HL-60 (cell line): ENCODE results near the gene JADE2.

Source experiments
- DNase-seq, 2 experiments: peaks; one replicate each; pipeline ENCODE4 v3.0.0-alpha.2; 2010 to 2020; ENCODE audit warnings: low read depth in 1 of 2, low spot score in 1 of 2
- H3K27ac ChIP-seq: fragments of 250-450 bp; sonication (Bioruptor Pico); replicated peaks from 2 replicates; pipeline ENCODE4 v1.5.1; 2020; ENCODE audit warnings: mild to moderate bottlenecking, moderate library complexity
- H3K27me3 ChIP-seq: fragments of 250-450 bp; sonication (Bioruptor Pico); 2 replicates; pipeline ENCODE4 v1.5.1; 2021; ENCODE audit warnings: mild to moderate bottlenecking, moderate library complexity; ENCODE audit not compliant: insufficient read depth, poor library complexity, severe bottlenecking
- H3K4me3 ChIP-seq: replicated peaks from 2 replicates; pipeline ENCODE4 v1.5.1; 2011; ENCODE audit warnings: mild to moderate bottlenecking, control low read depth, low read length; ENCODE audit not compliant: insufficient read depth
- CTCF ChIP-seq: IDR thresholded peaks from one replicate; pipeline ENCODE4 v1.5.1; 2011; ENCODE audit warnings: low read length, control low read depth, inconsistent platforms; ENCODE audit not compliant: insufficient read depth
- GABPA ChIP-seq: IDR thresholded peaks from 2 replicates; pipeline ENCODE4 v1.6.1; 2012; ENCODE audit warnings: low read depth
- POLR2AphosphoS5 ChIP-seq: IDR thresholded peaks from 2 replicates; pipeline ENCODE4 v1.6.1; 2012; ENCODE audit warnings: low read depth
- REST ChIP-seq: IDR thresholded peaks from 2 replicates; pipeline ENCODE4 v1.6.1; 2012; ENCODE audit warnings: low read depth; ENCODE audit not compliant: insufficient replicate concordance
- SPI1 ChIP-seq: IDR thresholded peaks from 2 replicates; pipeline ENCODE4 v1.6.1; 2012; ENCODE audit warnings: low read depth, mild to moderate bottlenecking, borderline replicate concordance

JADE2 gene

DNA sequence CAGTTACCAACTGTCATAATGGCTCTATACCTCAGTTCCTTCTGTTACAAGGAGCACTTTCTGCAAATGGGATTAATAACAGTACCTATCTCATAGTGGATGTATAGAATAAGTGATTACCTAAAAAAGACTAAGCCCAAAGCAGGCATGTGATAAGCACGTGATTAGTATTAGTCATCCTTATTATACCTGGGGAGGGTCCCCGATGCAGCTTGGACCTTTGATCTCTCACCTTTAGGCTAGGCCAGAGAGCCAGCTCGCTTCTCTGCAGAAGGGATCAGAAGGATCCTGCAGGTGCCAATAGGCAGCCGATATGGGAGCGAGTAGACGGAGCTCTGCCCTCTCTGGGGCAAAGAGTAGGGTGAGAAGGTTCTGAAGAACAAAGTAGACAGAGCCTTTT, 4.0 kb downstream of the JADE2 start:
- Histone ChIP-seq H3K27me3 (no peaks in the 10 kb centered on the region), H3K4me3 (no peak overlapping the region), H3K27ac (no peak overlapping the region)
- no peak for DNase-seq
- TF ChIP-seq POLR2AphosphoS5 = no peak
- no peak for TF ChIP-seq CTCF
- TF ChIP-seq SPI1 = no peak
- TF ChIP-seq REST = no peak
- no peak for TF ChIP-seq GABPA

DNA sequence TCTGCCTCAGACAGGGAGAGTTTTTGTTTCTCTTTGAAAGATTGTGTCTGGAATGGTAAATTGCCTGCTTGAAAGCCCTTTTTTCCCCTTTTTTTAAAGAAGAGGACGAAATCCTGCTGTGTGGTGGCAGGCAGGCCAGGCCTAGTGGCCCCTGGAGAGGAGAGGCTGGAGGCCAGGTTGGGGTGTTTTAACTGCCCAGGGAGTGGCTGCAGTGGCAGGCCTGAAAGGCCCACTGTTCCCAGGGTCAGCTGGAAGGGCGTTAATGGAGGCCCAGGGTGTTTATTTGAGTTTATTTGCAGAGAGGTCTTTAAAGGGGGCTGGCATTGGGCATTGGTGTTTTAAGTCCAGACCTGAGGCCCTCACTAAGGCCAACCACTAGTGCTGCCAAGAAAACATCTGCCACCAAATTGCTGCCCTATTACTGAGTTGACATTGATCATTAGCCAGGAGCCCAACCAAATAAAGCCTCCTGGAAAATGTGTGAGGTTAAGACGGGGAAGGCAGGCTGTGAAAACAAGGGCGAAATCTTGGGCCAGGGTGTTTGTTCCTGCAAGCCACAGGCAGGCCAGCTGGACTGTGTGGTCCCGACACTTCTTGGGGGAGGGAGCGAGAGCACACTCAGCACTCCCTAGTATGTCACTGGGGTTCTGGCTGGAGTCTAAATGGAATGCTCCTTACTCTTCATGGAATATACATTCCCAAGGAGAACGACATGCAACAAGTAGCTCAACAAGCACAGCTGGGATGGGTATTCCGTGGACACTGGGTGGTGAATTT, 5.0 kb downstream of the JADE2 start:
- Histone ChIP-seq H3K27ac (no peak overlapping the region), H3K27me3 (no peaks in the 10 kb centered on the region), H3K4me3 (no peak overlapping the region)
- TF ChIP-seq CTCF (no peak), REST (no peak), POLR2AphosphoS5 (no peak), GABPA (no peak), SPI1 (no peak)
- DNase-seq = no peak

- TF ChIP-seq SPI1 = no peak
- TF ChIP-seq POLR2AphosphoS5 = no peak
- TF ChIP-seq CTCF = no peak
- TF ChIP-seq REST = no peak
- no peak for TF ChIP-seq GABPA
- Histone ChIP-seq H3K27ac (no peak overlapping the region), H3K27me3 (no peaks in the 10 kb centered on the region), H3K4me3 (no peak overlapping the region)
- no peak for DNase-seq
Measured at GRCh38 chr5:134533115-134533815, 7.8 kb downstream of the JADE2 start.
